Astrocyte (in vitro differentiated cells and primary cell): ENCODE data around the gene TANGO2.

ENCODE experiments used
- CTCF ChIP-seq: IDR thresholded peaks from 2 replicates; pipeline ENCODE4 v1.5.1; 2011; ENCODE audit warnings: low read depth, mild to moderate bottlenecking, inconsistent platforms, low read length, moderate library complexity; ENCODE audit not compliant: insufficient read depth
- EZH2 ChIP-seq: IDR thresholded peaks from 2 replicates; pipeline ENCODE4 v1.6.1; 2012; ENCODE audit warnings: mild to moderate bottlenecking, low read length, inconsistent platforms; ENCODE audit not compliant: insufficient read depth

DNA sequence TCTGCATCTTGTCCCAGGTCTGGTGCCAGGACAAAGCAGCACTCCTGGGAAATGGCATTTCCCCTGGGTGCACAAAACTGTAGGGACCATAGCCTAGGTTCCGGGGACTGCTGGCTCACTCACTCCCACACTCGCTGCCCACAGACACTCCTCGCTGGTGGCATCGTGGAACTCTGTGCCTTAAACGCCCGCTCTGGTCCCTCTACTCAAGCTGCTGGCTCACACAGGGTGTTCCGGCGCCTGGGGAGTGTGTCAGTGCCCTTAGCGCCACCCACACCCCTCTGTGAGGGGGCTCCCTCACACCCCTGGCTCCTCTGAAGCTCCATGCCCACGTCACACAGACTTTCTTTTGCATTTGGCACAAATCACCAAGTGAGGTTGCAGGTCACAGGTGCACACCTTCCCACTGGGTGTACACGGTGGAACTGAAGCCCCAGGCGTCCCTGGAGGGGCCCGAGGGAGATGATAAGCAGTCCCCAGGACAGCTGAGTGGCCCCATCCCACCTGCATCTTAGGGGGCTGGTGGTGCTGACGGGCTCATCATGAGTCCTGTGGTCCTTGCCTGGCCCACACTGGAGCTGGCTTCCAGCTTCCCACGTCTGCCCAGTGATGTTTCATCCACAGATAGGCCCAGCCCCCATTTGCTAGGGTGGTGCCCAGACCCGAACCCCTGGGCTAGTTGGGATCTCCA is 35.9 kb downstream of the TANGO2 start:
- TF ChIP-seq CTCF (no peak), EZH2 (no peak)
